Bone marrow (tissue), 2 donors: ENCODE results near the gene TMEM132D.

Source experiments
- DNase-seq, 2 donors: peaks; one replicate each; lab custom pipeline; 2025; lab: John Stamatoyannopoulos, UW

TMEM132D gene

DNA sequence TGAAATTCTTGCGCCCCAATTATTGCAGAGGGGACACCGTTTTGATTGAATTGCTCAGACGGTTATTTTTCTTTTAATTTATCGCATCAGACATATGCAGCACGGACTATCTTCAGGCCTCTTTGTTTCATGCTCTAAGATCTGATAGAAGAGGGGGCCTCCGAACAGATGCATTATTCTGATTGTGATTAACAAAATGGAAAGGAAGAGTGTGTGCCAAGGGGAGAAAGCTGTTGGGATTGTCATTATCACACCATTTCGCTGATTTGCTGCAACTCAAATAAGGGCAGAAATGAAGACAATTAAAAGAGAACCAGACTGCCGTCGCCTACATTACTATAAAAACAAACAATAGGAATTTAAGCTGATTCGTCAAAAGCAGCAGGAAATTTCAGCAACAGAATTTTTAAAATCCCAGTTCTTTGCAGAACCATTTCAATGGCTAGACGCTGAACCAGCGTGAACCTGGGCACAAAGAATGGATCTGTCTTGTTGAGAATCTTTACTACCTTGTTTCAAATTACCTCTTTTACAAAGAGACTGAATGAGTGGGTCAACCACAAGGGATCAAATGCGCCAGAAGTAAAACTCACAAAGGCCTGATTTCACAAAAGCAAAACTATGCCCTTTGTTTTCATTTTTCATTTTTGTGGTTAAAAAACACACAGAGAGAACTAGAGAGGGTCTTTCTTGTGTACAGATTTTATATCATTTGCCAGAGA, 30.6 kb downstream of the TMEM132D start:
- DNase-seq, result no peak

DNA sequence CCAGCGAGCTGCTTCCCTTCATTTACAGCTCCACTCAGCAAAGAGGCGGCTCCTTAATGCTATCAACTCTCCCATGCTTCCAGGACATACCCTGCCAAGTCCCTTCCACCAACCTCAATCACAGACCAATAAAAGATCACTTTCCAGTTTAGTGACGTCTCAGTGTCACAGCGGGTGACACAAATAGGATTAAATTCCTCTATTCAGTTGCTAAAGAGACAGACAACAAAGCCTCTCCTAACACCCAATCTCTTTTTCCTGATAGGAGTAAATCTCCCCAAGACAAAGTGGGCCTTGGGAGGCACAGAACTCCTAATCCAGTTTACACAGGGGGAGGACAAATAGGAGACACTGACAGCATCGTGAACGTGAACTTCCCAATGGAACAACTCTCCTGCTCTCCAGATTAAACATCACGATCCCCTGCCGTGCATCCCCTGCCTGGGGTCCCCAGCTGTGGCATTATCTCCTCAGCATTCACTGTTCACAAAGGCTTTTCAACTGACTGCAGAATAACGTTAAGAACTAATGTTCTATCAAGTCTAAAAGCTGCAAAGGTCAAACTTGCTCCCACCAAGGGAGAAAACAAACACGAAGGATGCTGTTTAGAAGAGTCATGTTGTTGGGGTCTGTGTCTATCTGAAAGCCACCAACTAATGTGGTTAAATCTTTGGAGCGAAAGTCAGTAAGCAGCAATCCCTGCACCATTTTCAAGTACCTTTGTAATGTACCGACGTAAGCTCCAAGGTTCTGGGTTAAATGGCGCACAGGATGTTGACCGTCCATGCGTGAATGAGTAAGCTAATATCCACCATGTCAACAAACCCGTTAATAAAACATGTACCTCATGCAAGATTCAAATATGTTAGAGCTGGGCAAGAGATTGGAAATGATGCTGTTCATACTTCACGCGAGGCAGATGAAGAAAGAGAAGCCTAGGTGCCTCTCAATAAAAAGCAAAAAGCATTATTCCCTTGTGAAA, 31.5 kb downstream of the TMEM132D start:
- no peak for DNase-seq

DNA sequence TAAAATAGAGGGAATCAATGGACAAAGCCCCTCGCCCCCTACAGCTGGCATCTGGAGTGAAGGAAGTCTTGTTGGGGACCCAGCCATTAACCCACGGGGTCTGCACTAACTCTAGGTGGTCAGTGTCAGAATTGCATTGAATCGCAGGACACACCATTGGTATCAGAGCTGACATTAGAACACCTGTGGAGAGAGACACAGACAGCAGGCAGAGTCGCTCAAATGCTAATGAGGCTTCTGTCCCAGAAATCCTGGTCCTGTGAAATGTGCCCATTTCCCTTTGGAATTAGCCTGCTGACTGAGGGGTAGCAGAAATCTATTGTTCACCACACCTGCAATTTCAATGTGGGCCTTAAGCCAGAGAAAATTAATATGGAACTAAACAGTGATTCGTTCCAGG, 33.0 kb downstream of the TMEM132D start:
- no peak for DNase-seq

DNA sequence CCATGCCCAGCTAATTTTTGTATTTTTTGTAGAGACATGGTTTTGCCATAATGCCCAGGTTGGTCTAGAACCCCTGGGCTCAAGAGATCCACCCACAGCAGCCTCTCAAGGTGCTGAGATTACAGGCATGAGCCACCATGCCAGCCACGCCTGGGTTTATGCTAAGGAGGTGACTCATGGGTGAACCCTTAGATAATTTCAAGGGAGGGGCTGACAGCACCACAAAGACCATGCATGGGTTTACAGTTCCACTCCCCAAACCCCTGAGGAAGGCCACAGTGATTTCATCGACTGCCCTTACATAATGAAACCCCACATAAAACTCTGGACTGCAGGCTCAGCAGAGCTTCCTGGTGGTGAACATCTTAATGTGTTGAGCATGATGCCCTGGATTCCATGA, 33.7 kb downstream of the TMEM132D start:
- no peak for DNase-seq

DNA sequence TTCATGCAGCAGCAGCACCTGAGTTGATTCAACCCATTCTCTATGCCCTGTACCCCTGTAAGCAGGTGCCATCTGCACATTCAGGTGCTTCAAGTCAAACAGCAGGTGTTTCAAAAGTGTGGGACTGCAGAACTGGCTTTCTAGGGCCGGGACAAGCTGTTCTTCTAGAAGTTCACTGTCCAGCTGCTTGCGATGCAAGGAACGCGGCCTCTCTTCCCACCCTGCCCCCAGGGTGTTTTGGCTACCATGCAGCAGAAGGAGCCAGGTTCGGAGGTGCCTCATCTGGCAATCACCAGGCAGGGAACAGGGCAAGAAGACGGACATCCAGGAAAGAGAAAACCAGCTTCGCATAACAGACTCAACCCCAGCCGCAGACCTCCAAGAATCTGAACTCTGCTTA, 35.2 kb downstream of the TMEM132D start:
- no peak for DNase-seq

DNA sequence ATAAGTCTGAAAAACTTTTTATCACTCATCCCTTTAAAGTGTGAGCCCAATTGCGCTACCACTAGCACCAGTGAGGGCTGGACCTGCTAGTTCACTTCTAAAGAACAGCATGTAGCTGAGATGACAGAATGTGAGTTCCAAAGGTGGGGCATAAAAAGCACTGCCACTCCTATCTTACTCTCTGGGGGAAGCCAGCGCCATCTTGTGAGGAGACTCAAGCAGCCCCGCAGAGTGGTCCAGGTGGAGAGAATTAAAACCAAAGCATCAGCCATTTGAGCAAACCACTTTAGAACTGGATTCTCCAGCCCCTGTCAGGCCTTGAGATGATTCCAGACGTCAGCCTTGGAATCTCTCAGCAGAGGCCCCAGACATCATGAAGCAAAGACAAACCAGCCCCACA, 39.9 kb downstream of the TMEM132D start:
- no peak for DNase-seq

DNA sequence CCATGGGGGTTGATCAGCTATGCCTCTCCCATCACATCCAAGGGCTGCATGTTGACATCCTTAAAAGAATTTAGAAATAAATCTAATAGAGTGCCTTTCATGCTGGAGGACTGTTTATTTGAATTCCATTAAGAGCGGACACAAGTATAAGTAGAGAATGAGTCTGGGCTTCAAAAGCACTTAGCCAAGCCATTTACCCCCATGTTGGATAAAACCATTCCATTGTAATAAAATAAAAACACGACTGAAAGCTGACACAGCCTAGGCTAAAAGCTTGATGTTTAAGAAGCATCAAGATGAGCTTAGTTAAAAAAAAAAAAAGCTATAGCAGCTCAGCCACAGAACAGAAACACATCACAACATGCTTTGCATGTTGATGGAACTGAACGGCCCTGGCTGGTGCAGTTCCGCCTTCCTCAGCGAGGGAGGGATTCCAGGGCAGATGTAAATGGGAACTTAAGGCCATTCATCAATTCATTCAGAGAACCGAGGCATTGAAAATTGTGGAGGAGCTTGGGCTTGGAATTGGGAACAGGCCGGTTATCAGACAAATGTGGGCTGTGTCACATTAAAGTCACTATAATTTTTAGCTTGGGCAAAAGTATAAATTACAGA, 41.2 kb downstream of the TMEM132D start:
- no peak for DNase-seq

DNA sequence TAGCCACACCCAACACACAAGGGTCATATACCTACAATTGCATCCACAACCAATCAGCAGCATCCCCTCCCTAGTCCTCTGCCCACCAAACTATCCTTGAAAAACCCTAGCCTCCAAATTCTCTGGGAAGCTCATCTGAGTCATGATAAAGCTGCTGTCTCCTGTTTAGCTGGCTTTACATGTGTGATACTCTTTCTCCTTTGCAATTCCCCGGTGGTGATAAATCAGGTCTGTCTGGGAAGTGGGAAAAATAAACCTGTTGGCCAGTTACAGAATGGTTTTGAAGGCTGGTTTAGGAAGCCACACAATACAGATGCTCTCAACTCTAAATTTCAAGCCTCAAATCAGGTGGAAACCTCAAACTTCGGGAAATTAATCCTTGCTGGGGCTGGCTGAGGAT, 41.9 kb downstream of the TMEM132D start:
- DNase-seq, result no peak

DNA sequence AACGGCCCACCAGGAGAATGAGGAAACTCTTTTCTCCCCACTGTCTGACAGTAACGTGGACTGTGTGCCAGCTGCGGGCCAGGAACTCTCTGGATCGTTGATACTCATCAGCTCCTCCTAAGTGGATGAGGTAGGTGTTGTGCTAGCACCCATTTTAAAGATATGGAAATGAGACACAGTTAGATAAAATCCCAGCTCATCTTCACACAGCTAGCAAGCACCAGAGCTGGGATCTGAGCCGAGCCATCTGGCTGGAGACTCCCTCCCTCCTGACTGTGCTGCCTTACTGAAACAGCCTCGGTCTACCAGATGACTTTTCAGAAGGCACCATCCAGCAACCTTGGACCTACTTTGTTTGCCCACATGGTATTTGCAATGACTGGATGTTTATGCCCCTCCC, 49.2 kb downstream of the TMEM132D start:
- DNase-seq, result no peak

DNA sequence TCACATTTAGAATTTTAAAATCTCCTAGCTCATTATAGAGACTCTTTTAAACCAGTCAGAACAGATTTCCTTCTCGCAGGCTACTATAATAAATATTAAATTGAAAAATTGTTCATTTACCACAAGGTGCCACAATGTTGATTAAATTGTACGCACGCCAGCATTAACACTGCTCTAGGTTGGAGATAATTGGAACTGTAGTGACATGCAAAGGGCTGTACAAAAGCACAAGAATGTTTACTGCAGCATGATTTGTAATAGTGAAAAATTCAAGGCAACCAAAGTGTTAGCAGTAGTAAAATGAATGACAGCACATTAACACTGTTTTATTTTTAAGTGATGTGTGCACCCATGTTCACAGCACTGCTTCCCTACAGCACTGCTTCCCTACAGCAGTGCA, 52.5 kb downstream of the TMEM132D start:
- DNase-seq, result no peak

DNA sequence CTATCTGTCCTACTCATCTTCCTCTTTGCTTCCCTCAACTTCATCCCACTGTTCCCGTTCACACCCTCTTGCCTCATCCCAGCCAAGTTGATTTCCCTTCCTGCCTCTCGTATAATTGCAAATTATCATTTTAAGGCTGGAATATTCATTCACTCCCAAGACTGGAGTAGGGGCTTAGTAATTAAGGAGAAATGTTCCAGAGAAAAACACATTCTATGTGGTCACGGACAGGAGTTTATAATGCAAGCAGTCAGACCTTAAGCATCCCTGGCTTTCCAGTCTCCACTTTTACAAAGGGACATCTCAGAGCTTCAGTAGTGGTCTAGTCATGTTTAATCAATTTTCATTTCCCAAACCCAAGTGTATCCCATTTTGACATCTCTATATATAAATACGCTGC, 54.9 kb downstream of the TMEM132D start:
- DNase-seq, result no peak

DNA sequence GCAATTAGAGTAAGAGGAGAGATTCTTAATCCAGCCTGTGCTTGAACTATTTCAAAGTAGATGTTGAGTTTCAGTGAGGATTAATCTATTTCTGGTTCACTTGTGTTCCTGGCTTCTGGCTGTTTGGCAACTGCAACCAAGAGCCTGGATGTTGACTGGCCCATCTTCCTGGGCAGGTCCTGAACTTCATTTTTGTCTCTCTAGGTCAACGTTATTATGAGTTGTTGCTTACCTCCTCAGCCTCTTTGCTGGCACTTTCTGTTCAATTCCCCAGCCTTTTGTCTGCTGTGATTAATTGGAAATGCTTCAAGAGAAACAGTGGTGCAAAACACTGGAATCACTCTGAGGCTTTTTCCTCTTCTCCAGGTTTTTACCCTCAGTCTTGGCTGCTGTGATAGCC, 56.8 kb downstream of the TMEM132D start:
- no peak for DNase-seq

DNA sequence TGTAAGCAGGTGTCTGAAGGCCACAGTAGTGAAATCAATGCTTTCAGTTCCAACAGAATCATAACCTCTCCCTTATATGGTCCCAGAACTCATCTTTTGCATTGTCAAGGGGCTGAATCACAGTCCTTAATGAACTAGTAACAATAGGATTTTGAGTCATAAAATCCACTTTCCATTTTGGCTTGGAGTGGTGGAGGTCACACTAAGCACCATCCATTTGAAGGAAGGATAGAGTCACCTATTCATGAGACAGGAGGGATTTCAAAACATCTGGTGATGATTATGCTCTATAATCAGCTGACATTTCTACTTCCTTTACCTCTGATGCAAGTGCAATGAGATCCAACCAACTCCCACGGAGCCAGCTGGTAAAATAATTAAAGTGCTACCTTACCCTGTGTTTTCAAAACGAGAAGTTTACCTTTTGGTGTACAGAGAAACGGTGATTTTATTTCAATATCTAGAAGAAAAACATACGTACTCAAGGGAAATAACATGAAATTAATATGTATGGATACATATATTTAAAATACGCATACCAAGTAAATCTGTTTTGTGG, 59.1 kb downstream of the TMEM132D start:
- no peak for DNase-seq

DNA sequence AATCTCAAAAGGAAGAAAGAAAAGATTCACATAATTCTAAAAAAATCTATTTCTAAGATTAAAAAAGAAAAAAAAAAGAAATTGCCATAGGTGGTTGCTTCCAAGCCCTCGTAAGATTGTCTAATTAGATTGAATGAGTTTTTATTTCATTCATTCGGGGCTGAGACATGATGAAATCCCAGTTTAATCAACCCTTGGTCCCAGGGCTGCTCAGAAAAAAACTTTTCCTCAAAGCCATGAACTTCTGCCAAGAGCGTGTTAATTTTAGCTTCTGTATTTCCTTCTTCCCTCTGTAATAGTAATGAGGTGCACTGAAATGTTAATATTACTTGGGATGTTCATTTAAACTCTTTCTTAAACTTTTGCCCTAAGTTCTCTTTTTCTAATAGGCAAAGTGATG, 62.6 kb downstream of the TMEM132D start:
- DNase-seq, result no peak

DNA sequence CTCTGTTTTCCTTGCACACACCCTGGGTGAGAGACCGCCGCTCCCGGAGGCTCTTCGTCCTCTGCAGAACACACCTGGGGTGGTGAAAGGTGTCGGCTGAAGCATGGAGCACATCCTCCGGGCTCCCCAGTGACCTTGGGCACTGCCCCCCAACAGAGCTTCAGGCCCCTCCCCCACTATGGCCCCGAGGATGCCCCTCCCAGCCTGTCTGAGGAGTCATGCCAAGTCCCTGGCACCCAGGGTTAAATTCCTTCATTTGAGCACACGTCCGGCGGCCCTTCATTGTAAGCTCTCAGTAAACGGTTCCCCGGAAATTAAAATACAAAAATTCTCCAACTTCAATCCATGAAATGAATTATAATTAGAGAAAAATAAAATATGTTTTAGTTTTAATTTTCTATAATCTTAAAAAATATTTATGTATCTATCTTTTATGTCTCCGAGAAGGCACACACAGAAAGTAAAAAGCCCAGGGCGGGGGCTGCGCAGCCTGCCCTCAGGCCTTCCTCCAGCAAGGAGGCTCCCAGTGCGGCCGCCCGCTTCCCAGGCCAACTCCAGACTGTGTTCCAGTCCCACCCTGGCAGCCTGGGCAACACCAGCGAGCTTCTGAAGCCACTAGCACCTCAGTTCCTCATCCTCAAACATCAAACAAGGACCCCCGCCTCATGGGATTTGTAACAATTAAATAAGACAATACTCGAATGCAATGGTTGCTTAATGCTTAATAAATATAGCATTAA, 63.5 kb downstream of the TMEM132D start:
- no peak for DNase-seq

DNA sequence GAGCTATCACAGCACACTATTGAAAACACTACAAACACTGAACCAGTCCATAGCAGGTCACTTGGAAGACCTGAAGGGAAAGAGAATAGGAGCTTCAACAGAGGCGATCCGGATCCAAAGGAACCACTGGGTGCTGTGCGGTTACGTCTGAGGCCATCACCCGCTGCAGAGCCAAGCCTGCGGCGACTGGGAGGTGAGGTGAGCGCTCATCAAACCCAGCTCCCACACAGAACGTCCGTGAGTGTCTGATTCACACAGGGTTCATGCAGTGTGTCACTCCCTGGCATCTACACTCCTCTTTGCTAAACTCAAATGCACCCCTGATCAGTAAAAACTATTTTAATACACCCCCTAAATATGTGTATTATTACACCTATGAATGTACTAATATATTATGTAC, 64.1 kb downstream of the TMEM132D start:
- no peak for DNase-seq

DNA sequence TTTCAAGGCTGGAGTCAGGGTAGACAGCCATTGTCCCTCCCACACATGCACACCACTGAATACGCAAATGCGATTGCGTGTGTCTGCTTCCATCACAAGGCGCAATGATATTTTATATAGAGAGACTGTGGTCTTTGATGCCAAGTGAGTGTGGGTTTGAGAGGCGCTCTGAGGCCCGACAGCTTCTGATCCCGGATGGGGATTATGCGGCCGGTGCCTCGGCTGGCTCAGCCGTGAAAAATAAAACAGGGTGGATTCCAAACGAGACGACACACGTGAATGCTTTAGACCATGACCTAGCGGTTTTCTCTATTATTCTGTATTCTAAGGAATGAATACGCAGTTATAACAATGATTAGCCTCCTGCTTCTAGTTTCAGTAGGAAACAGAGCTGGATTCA, 72.5 kb downstream of the TMEM132D start:
- no peak for DNase-seq

DNA sequence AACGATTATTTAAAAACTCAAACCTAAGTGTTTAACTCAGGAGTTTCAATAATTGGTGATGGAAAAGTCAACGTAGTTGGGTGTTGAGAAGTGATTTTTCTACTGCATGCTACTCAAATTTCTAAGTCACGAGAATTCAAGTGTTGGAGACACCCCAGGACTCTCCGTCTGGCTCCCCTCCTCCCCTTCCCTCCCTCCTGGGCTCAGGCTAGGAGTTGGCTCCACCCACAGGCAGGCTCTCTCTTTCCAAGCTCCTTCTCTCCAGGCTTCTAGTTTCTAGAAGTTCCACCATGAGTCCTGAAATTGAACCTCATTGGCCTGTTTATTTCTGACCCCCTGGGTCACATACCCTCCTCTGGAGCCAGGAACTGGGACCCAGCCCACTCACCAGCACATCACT, 73.0 kb downstream of the TMEM132D start:
- no peak for DNase-seq

DNA sequence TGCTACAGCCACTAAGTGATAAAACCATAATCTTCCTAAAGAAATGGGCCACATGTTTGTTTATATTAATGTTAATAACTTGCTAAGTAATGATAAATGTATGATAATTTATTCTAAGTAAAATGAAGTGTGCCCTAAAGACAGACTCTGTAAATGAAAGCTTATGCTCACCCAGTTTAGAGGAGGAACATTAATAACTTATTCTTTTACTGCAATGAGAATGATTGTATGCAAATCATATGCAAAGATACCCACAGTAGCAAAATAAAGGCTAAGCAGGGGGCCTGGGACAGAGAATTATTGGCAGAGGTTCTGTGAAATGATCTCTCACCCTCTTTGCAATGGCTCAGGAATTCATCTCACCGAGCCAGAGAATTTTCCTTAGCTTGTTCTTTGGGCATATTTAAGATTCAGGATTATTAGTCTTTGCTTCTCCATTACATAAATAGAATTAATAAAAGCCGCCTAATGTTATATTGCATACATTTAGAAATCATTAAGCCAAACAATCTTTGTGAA, 75.9 kb downstream of the TMEM132D start:
- no peak for DNase-seq

DNA sequence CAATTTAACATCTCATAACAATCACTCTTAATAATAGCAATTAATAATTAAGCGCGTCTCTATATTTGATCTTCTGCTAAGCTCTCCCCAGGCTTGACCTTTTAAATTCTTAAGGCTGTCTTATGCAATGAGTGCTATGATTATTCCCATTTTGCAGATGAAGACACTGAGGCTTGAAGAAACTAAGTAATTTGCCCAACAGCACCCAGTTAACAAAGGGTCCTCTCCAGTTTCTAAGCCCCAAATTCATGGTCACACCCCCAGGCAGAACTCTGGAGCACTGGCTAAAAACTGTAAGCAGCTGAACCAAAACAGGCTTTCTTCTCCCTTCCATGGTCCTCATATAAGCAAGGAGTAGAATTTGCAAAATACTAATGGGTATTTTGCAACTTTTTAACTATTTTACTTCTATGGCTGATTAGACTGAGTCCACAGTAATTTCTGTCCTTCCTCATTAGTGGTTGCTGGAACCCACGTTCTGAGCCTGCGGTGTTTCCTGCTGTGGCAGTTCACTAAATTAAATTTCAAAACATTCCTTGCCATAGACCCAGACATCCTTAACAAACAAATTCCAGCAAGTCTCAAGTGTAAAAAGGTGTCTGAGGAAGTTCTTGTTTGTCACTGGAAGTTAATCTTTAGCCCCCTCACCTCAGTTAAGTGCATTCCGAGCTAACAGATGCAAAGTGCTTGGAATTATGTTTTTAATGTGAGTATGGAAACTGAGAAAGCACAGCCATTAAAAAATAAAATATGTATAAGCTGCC, 76.5 kb downstream of the TMEM132D start:
- DNase-seq, result no peak

DNA sequence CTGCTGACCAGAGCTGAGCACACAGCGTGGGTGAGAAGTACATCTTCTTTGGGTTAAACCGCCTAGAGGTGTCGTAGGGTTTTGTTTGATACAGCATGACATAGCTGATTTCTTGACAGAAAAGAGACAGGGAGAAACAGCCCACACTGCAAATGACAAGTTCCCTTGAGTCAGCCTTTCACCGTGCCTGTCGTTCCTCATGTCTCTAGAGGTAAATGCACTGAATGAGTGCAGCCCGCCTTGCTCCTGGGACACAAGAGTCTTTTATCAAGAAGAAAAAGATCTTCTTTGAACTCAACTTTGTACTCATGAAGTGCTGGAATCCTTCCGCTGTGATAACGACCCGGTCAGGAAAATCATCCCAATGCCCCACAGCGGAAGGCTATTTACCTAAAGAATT, 77.6 kb downstream of the TMEM132D start:
- DNase-seq, result no peak
